Fibroblast of skin of right biceps (primary cell): ENCODE measurements around the gene GRK6.

ENCODE experiments used
- DNase-seq: peaks from one replicate; pipeline ENCODE4 v3.0.0-alpha.2; 2013

The GRK6 gene

GRCh38 chr5:177455036-177455660 lies 28.7 kb downstream of the GRK6 start:
- peak; percentile 74 for DNase-seq

GRCh38 chr5:177455661-177456590 lies 29.4 kb downstream of the GRK6 start:
- DNase-seq = peak; percentile 86

- DNase-seq = no peak
Measured at GRCh38 chr5:177456591-177456964, 30.1 kb downstream of the GRK6 start.

- DNase-seq = peak; percentile 97
Measured at GRCh38 chr5:177456976-177457851, 30.7 kb downstream of the GRK6 start.

GRCh38 chr5:177457852-177458681 lies 31.6 kb downstream of the GRK6 start:
- no peak for DNase-seq

GRCh38 chr5:177458912-177459350 lies 32.5 kb downstream of the GRK6 start:
- DNase-seq = peak; percentile 46

GRCh38 chr5:177459357-177459756 lies 32.9 kb downstream of the GRK6 start:
- no peak for DNase-seq

GRCh38 chr5:177459819-177460628 lies 33.5 kb downstream of the GRK6 start:
- no peak for DNase-seq

GRCh38 chr5:177462021-177462670 lies 35.7 kb downstream of the GRK6 start:
- DNase-seq = no peak

- DNase-seq = no peak
Measured at GRCh38 chr5:177465044-177465443, 38.6 kb downstream of the GRK6 start.

- DNase-seq = no peak
Measured at GRCh38 chr5:177466861-177467260, 40.4 kb downstream of the GRK6 start.

GRCh38 chr5:177467436-177467835 lies 41.0 kb downstream of the GRK6 start:
- DNase-seq = no peak

- DNase-seq = no peak
Measured at GRCh38 chr5:177468329-177468684, 41.8 kb downstream of the GRK6 start.

GRCh38 chr5:177468685-177469628 lies 42.5 kb downstream of the GRK6 start:
- peak; percentile 80 for DNase-seq

- no peak for DNase-seq
Measured at GRCh38 chr5:177469750-177470525, 43.5 kb downstream of the GRK6 start.

- peak; percentile 79 for DNase-seq
Measured at GRCh38 chr5:177470759-177471536, 44.5 kb downstream of the GRK6 start.

- DNase-seq = peak; percentile 71
Measured at GRCh38 chr5:177471610-177472356, 45.3 kb downstream of the GRK6 start.
